Measurements from ENCODE around the gene TRO.

TRO gene

GRCh38 chrX:54933150-54933826 lies 12.7 kb downstream of the TRO start:
- DNase-seq (ENCODE audit: low read depth), result no peak
- no peak overlapping the region for H3K4me3 ChIP-seq (ENCODE audit: low read length)
- TF ChIP-seq, protein P1, sequence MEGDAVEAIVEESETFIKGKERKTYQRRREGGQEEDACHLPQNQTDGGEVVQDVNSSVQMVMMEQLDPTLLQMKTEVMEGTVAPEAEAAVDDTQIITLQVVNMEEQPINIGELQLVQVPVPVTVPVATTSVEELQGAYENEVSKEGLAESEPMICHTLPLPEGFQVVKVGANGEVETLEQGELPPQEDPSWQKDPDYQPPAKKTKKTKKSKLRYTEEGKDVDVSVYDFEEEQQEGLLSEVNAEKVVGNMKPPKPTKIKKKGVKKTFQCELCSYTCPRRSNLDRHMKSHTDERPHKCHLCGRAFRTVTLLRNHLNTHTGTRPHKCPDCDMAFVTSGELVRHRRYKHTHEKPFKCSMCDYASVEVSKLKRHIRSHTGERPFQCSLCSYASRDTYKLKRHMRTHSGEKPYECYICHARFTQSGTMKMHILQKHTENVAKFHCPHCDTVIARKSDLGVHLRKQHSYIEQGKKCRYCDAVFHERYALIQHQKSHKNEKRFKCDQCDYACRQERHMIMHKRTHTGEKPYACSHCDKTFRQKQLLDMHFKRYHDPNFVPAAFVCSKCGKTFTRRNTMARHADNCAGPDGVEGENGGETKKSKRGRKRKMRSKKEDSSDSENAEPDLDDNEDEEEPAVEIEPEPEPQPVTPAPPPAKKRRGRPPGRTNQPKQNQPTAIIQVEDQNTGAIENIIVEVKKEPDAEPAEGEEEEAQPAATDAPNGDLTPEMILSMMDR (IDR thresholded peaks at IDR 0.05; ENCODE audit: insufficient read depth, low read depth, low read length, missing control alignments), result no peak

- no peak for DNase-seq (ENCODE audit: low read depth)
- H3K4me3 ChIP-seq (ENCODE audit: low read length), result no peak overlapping the region
- TF ChIP-seq, protein P1 (IDR thresholded peaks at IDR 0.05; ENCODE audit: insufficient read depth, low read depth, low read length, missing control alignments), result no peak
These were observed 13.4 kb downstream of the TRO start for GRCh38 chrX:54934058-54934457.

DNA sequence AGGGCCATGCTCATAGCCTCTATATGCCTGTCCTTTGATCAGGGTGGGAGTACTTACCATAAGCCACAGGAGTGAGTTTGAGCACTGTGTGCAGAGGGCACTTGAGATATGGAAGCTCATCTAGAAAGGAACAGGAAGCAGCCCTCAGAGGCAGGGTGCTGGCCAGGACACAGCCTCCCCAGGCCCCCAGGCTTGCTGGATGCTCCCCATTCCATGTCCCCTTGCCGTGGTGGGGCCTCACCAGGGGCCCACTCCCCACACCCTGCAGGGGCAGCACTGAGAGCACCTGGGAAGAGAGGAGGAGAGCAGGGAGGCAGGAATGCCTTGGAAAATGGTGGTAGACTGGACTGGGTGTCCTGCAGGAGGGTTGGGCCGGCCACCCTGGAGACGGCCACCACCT lies 14.3 kb downstream of the TRO start:
- TF ChIP-seq, protein P1 (IDR thresholded peaks at IDR 0.05; ENCODE audit: insufficient read depth, low read depth, low read length, missing control alignments), result no peak
- H3K4me3 ChIP-seq (ENCODE audit: low read length), result no peak overlapping the region
- no peak for DNase-seq (ENCODE audit: low read depth)

GRCh38 chrX:54935306-54935705 lies 14.7 kb downstream of the TRO start:
- H3K4me3 ChIP-seq (ENCODE audit: low read length), result no peak overlapping the region
- TF ChIP-seq, protein P1 (IDR thresholded peaks at IDR 0.05; ENCODE audit: insufficient read depth, low read depth, low read length, missing control alignments), result no peak
- no peak for DNase-seq (ENCODE audit: low read depth)

DNA sequence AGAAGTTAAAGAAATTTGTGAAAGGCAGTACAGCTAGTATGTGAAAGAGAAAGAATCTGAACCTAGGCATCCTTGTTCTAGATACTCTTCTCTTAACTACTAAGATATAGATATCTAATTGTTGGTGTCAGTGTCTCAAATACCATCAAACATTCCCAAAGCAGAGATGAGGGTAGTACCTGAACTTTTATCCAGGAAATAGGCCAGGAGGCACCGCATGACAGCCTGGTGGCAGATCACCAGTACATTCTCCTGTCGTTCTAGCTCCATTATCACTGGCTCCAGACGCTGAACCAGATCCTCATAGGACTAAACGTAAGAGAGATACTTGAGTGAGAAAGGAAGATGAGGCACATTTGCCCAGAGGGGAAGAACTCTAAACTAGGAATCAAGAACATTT lies 16.8 kb downstream of the TRO start:
- no peak overlapping the region for H3K4me3 ChIP-seq (ENCODE audit: low read length)
- DNase-seq (ENCODE audit: low read depth), result no peak
- TF ChIP-seq, protein P1 (IDR thresholded peaks at IDR 0.05; ENCODE audit: insufficient read depth, low read depth, low read length, missing control alignments), result no peak

GRCh38 chrX:54944816-54945215 lies 24.2 kb downstream of the TRO start:
- TF ChIP-seq, protein P1 (IDR thresholded peaks at IDR 0.05; ENCODE audit: insufficient read depth, low read depth, low read length, missing control alignments), result no peak
- DNase-seq (ENCODE audit: low read depth), result no peak
- H3K4me3 ChIP-seq (ENCODE audit: low read length), result no peak overlapping the region

GRCh38 chrX:54945224-54945623 lies 24.6 kb downstream of the TRO start:
- DNase-seq (ENCODE audit: low read depth), result no peak
- H3K4me3 ChIP-seq (ENCODE audit: low read length), result no peak overlapping the region

More at GRCh38 chrX:54945224-54945623, 24.6 kb downstream of the TRO start:
- TF ChIP-seq, protein P1 (IDR thresholded peaks at IDR 0.05; ENCODE audit: insufficient read depth, low read depth, low read length, missing control alignments), result no peak
